K562 (cell line): Measurements from ENCODE around the gene LRRC43. TPM values are rescaled to one million over a fixed set of nuclear protein-coding genes. Genes with fewer than 3 reads are reported as not detected.

Experiments
- ATAC-seq: fragments of 200-7000 bp; cut with Tn5 transposase; 3 replicates; pipeline ENCODE4 v1.9.1; 2020; ENCODE audit warnings: moderate library complexity
- BruUV-seq: library from RNA; stranded (reverse); fragments of 400-500 nt; replicated peaks from 2 replicates; lab custom pipeline; 2021; lab: Mats Ljungman, UMichigan
- CTCF ChIA-PET: fragments of 300-600 bp; formaldehyde crosslinking; extraction: SDS; loops from one replicate; lab custom pipeline; 2021; ENCODE audit warnings: low intra/inter-chr PET ratio; lab: Yijun Ruan, JAX
- POLR2A ChIA-PET: fragments of 300-600, 350-650 bp; sonication (Branson Sonifier 250); formaldehyde crosslinking; extraction: SDS; loops from one replicate; lab custom pipeline; 2021; ENCODE audit warnings: antibody characterized with exemption, inconsistent platforms; lab: Yijun Ruan, JAX
- DNase-seq, 4 experiments: peaks; one replicate each; pipeline versions ENCODE4 v3.0.0 to v3.0.0-alpha.2; 2011 to 2018; ENCODE audit warnings: low spot score in 3 of 4, mixed read lengths in 3 of 4; ENCODE audit errors: extremely low read depth in 1 of 4
- FAIRE-seq: peaks from 2 replicates; lab custom pipeline; 2011; peaks lifted over from hg19 to GRCh38; lab: Jason Lieb, UNC
- H2AFZ ChIP-seq: 2 replicates; pipeline ENCODE4 v1.6.0; 2011; ENCODE audit warnings: low read depth, low read length, control low read depth, inconsistent platforms
- H3K27ac ChIP-seq: fragments of 200-600 bp; 3 replicates; pipeline ENCODE4 v1.8.0; 2011; ENCODE audit warnings: low read depth, mild to moderate bottlenecking, control low read depth, inconsistent platforms, low read length, moderate library complexity, mixed read lengths; ENCODE audit errors: extremely low read depth
- H3K27me3 ChIP-seq, 2 experiments: fragments of 300-600 bp in 1 of 2; 2 replicates in 1 of 2; 3 replicates in 1 of 2; pipeline versions ENCODE4 v1.6.0 to v1.8.0; 2011; ENCODE audit warnings: inconsistent platforms in 2 of 2, low read length in 2 of 2, mild to moderate bottlenecking in 1 of 2, mixed read lengths in 1 of 2, moderate library complexity in 1 of 2; ENCODE audit not compliant: control insufficient read depth in 2 of 2, insufficient read depth in 2 of 2
- H3K36me3 ChIP-seq: fragments of 300-600 bp; 3 replicates; pipeline ENCODE4 v1.8.0; 2011; ENCODE audit warnings: mild to moderate bottlenecking, low read length, inconsistent platforms; ENCODE audit not compliant: control insufficient read depth, insufficient read depth
- H3K4me1 ChIP-seq, 2 experiments: fragments of 200-600 bp in 1 of 2; replicated peaks in 1 of 2; 2 replicates in 1 of 2; 3 replicates in 1 of 2; pipeline versions ENCODE4 v1.5.1 to v1.8.0; 2011; ENCODE audit warnings: inconsistent platforms in 2 of 2, low read length in 2 of 2, mild to moderate bottlenecking in 1 of 2, mixed read lengths in 1 of 2, moderate library complexity in 1 of 2; ENCODE audit not compliant: control insufficient read depth in 2 of 2, insufficient read depth in 2 of 2
- H3K4me2 ChIP-seq: 2 replicates; pipeline ENCODE4 v1.6.1; 2011; ENCODE audit warnings: low read length, control low read depth, inconsistent platforms, mixed read lengths; ENCODE audit not compliant: insufficient read depth
- H3K4me3 ChIP-seq: fragments of 200-600 bp; sonication (generic), shearing (Covaris generic); 2 replicates; pipeline ENCODE4 v1.5.1; 2016; ENCODE audit warnings: control low read depth, inconsistent platforms
- H3K79me2 ChIP-seq: fragments of 200-600 bp; 3 replicates; pipeline ENCODE4 v1.8.0; 2011; ENCODE audit warnings: low read length, inconsistent platforms; ENCODE audit not compliant: control insufficient read depth, insufficient read depth
- H3K9ac ChIP-seq, 2 experiments: 2 replicates each; pipeline versions ENCODE4 v1.6.0 to v1.6.1; 2011; ENCODE audit warnings: low read depth in 2 of 2, low read length in 2 of 2, control low read depth in 1 of 2, inconsistent platforms in 1 of 2, mild to moderate bottlenecking in 1 of 2, mixed read lengths in 1 of 2; ENCODE audit not compliant: insufficient read depth in 1 of 2
- H3K9me1 ChIP-seq: one replicate; pipeline ENCODE4 v1.6.0; 2011; ENCODE audit warnings: inconsistent platforms, mild to moderate bottlenecking, low read length, moderate library complexity; ENCODE audit not compliant: control insufficient read depth, insufficient read depth
- H3K9me3 ChIP-seq: replicated peaks from 2 replicates; pipeline ENCODE4 v1.5.1; 2011; ENCODE audit warnings: low read depth, low read length, inconsistent platforms; ENCODE audit not compliant: control insufficient read depth, insufficient read depth
- H4K20me1 ChIP-seq: replicated peaks from 2 replicates; pipeline ENCODE4 v1.6.1; 2011; ENCODE audit warnings: low read length, inconsistent platforms, mixed read lengths; ENCODE audit not compliant: control insufficient read depth, insufficient read depth
- ATF1 ChIP-seq, 2 experiments: fragments of 450-650 bp in 1 of 2; IDR thresholded peaks; 2 replicates each; pipeline ENCODE4 v1.6.1; 2016; ENCODE audit warnings: missing compliant biosample characterization in 1 of 2, missing genetic modification characterization in 1 of 2
- CAMTA2 ChIP-seq: fragments of 250-450 bp; sonication (Bioruptor Pico); conservative IDR thresholded peaks from 2 replicates; pipeline ENCODE4 v1.5.1; 2022
- ERF ChIP-seq: fragments of 450-650 bp; formaldehyde crosslinking; IDR thresholded peaks from 2 replicates; pipeline ENCODE4 v1.4.0; 2020; ENCODE audit warnings: mild to moderate bottlenecking, mixed read lengths
- GABPA ChIP-seq: fragments of 200-800 bp; sonication (Bioruptor generic); conservative IDR thresholded peaks from 2 replicates; pipeline ENCODE4 v1.6.1; 2016; ENCODE audit warnings: low read depth, missing genetic modification characterization, missing compliant biosample characterization
- L3MBTL2 ChIP-seq: fragments of 450-650 bp; IDR thresholded peaks from 2 replicates; pipeline ENCODE4 v1.6.1; 2016; ENCODE audit warnings: mild to moderate bottlenecking, moderate library complexity
- RBM22 ChIP-seq: fragments of 200-400 bp; formaldehyde crosslinking; IDR thresholded peaks from 2 replicates; pipeline ENCODE4 v1.6.1; 2018; ENCODE audit warnings: low read length, low read depth; ENCODE audit not compliant: poor library complexity, severe bottlenecking
- SMAD4 ChIP-seq: fragments of 250-450 bp; sonication (Bioruptor Pico); conservative IDR thresholded peaks from 2 replicates; pipeline ENCODE4 v1.8.0; 2021; ENCODE audit warnings: inconsistent platforms, mild to moderate bottlenecking, moderate library complexity
- ZSCAN29 ChIP-seq: fragments of 450-650 bp; IDR thresholded peaks from 2 replicates; pipeline ENCODE4 v1.6.1; 2017
- WGBS: fragments of 100-300 bp; shearing (Covaris generic); methylation state at CpG from one replicate; pipeline ENCODE4 v1.1.6; 2016; ENCODE audit warnings: low coverage, mixed read lengths; ENCODE audit not compliant: insufficient coverage; ENCODE audit errors: missing lambda C conversion rate; 5-methylcytosine and 5-hydroxymethylcytosine counted together
- in situ Hi-C: fragments of 300-500 bp; cut with MboI; formaldehyde crosslinking; loops from 4 replicates; pipeline ENCODE4 v1.15.0; 2018; ENCODE audit warnings: inconsistent platforms, mixed read lengths
- intact Hi-C: fragments of 100-400 bp; cut with micrococcal nuclease; formaldehyde crosslinking; loops from 2 replicates; pipeline ENCODE4 v1.14.2; 2022
- polyA plus RNA-seq, 8 experiments: library from polyadenylated mRNA; depleted of rRNA in 4 of 8; stranded (reverse) in 5 of 8; unstranded in 3 of 8; fragments of >200 nt; fragmentation: Nextera tagmentation in 2 of 8; fragmentation: Illumina TruSeq in 1 of 8; extraction: Ambion mirVana in 2 of 8; extraction: Trizol in 1 of 8; gene quantifications; 2 replicates each; pipeline versions ENCODE4 v1.2.1 to v1.2.3, GENCODE V29; 2011 to 2014; ENCODE audit warnings: inconsistent platforms in 1 of 8, missing spikeins in 1 of 8
- total RNA-seq, 7 experiments: library from RNA; depleted of rRNA in 6 of 7; stranded (reverse); fragments of >200 nt in 6 of 7; fragmentation: Illumina TruSeq in 2 of 7; extraction: Trizol in 2 of 7; gene quantifications; 2 replicates each; pipeline versions ENCODE4 v1.2.1 to v1.2.3, GENCODE V29; 2011 to 2021; ENCODE audit warnings: low replicate concordance in 1 of 7
- TF ChIP-seq, protein P1 (sequence below): fragments of 250-450 bp; sonication (Bioruptor Pico); IDR thresholded peaks from 2 replicates; pipeline ENCODE4 v1.5.0; 2020; ENCODE audit warnings: mild to moderate bottlenecking
- TF ChIP-seq, protein P2 (sequence below), 2 experiments: fragments of 450-650 bp; formaldehyde crosslinking in 1 of 2; IDR thresholded peaks; 2 replicates each; pipeline versions ENCODE4 v1.4.0 to v1.6.1; 2014 to 2020; ENCODE audit warnings: mild to moderate bottlenecking in 2 of 2, borderline replicate concordance in 1 of 2, low read depth in 1 of 2

The LRRC43 gene
- total and polyA plus RNA-seq, 9 of the 15 experiments (the other 6 are each of a cell fraction or from before 2014, with no cell fraction given), result 0.19 TPM; not detected in 8

DNA sequence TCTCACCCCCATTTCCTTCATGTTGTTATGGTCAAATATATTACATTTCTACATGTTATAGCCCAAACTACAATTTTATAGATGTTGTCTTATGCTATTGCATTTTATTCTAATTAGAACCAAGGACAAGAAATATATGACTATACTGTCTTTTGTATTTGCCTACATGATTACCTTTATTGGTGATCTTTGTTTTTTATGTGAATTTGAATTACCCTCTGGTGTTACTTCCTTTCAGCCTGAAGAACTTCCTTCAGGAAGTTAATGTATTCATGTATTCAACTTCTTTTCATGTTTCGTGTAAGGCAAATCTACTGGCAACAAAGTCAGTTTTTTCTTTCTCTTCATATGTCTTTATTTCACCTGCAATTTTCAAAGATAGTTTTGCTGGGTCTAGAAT lies 11.9 kb downstream of the LRRC43 start:
- no TSS peak for BruUV-seq
- H3K4me3 ChIP-seq, result no peak overlapping the region
- no peaks in the 10 kb centered on the region for H3K79me2 ChIP-seq
- no peaks in the 10 kb centered on the region for H3K27me3 ChIP-seq
- peaks cover 14% of the 10 kb centered on the region for H3K9me3 ChIP-seq
- POLR2A ChIA-PET, result interaction anchor here (0.6 kb wide), 1 partner anchor 50 kb away, joined by 3 read pairs; no protein-coding TSS in a partner anchor
- peaks cover 23 to 28% of the 10 kb centered on the region in 2 experiments for H3K4me1 ChIP-seq
- ATAC-seq (no peak), FAIRE-seq (no peak), DNase-seq (no peak)
- H4K20me1 ChIP-seq, result no peaks in the 10 kb centered on the region
- no peak overlapping the region for H3K9ac ChIP-seq
- intact Hi-C loops (loop anchor here (5.0 kb wide), 1 partner anchor 38 kb away; no protein-coding TSS in a partner anchor), in situ Hi-C loops (loop anchor here (5.0 kb wide), 1 partner anchor 153 kb away; no protein-coding TSS in a partner anchor)
- H3K27ac ChIP-seq, result no peak overlapping the region
- no peaks in the 10 kb centered on the region for H3K9me1 ChIP-seq
- 67% methylated on average over 1 of the region's 1 CpG for WGBS
- H3K4me2 ChIP-seq, result no peak overlapping the region
- CTCF ChIA-PET, result no interaction called here
- no peaks in the 10 kb centered on the region for H3K36me3 ChIP-seq
- no peak overlapping the region for H2AFZ ChIP-seq
- no peak for TF ChIP-seq ERF (CRISPR knock-in tag)
- no peak for TF ChIP-seq SMAD4 (CRISPR knock-in tag)
- TF ChIP-seq ZSCAN29, result no peak
- no peak for TF ChIP-seq RBM22
- TF ChIP-seq GABPA (tag), result no peak
- no peak for TF ChIP-seq L3MBTL2
- TF ChIP-seq, protein P1, sequence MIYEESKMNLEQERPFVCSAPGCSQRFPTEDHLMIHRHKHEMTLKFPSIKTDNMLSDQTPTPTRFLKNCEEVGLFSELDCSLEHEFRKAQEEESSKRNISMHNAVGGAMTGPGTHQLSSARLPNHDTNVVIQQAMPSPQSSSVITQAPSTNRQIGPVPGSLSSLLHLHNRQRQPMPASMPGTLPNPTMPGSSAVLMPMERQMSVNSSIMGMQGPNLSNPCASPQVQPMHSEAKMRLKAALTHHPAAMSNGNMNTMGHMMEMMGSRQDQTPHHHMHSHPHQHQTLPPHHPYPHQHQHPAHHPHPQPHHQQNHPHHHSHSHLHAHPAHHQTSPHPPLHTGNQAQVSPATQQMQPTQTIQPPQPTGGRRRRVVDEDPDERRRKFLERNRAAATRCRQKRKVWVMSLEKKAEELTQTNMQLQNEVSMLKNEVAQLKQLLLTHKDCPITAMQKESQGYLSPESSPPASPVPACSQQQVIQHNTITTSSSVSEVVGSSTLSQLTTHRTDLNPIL (CRISPR knock-in tag), result no peak
- TF ChIP-seq, protein P2, sequence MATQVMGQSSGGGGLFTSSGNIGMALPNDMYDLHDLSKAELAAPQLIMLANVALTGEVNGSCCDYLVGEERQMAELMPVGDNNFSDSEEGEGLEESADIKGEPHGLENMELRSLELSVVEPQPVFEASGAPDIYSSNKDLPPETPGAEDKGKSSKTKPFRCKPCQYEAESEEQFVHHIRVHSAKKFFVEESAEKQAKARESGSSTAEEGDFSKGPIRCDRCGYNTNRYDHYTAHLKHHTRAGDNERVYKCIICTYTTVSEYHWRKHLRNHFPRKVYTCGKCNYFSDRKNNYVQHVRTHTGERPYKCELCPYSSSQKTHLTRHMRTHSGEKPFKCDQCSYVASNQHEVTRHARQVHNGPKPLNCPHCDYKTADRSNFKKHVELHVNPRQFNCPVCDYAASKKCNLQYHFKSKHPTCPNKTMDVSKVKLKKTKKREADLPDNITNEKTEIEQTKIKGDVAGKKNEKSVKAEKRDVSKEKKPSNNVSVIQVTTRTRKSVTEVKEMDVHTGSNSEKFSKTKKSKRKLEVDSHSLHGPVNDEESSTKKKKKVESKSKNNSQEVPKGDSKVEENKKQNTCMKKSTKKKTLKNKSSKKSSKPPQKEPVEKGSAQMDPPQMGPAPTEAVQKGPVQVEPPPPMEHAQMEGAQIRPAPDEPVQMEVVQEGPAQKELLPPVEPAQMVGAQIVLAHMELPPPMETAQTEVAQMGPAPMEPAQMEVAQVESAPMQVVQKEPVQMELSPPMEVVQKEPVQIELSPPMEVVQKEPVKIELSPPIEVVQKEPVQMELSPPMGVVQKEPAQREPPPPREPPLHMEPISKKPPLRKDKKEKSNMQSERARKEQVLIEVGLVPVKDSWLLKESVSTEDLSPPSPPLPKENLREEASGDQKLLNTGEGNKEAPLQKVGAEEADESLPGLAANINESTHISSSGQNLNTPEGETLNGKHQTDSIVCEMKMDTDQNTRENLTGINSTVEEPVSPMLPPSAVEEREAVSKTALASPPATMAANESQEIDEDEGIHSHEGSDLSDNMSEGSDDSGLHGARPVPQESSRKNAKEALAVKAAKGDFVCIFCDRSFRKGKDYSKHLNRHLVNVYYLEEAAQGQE (IDR thresholded peaks at IDR 0.05; ENCODE audit: borderline replicate concordance), result no peak
- TF ChIP-seq, protein P2 (CRISPR knock-in tag; IDR thresholded peaks at IDR 0.05; ENCODE audit: low read depth), result no peak
- no peak for TF ChIP-seq ATF1 (CRISPR knock-in tag; IDR thresholded peaks at IDR 0.05)
- no peak for TF ChIP-seq ATF1 (tag; IDR thresholded peaks at IDR 0.05)
- no peak for TF ChIP-seq CAMTA2 (CRISPR knock-in tag)
